Occipital lobe (tissue), 2 donors: ENCODE results near the gene PASK. TPM values are rescaled to one million over a fixed set of nuclear protein-coding genes. Genes with fewer than 3 reads are reported as not detected.
A peak's percentile ranks its signal among the peaks of the same experiment; 100 is the strongest.
"Not testable (repeated sequence)": the region's sequence is repeated elsewhere in the genome, so short reads cannot be mapped to it uniquely, and the experiment has no call there.

Source experiments
- DNase-seq: peaks from one replicate; lab custom pipeline; 2025; lab: John Stamatoyannopoulos, UW
- total RNA-seq: library from RNA; depleted of rRNA; stranded (reverse); fragments of >200 nt; gene quantifications from one replicate; pipeline ENCODE4 v1.2.3, GENCODE V29; 2014

Gene PASK
- total RNA-seq, 1 donor from 2014 or later = 11.9 TPM

GRCh38 chr2:241107031-241107783 lies 42.1 kb downstream of the PASK start:
- DNase-seq = no peak

DNA sequence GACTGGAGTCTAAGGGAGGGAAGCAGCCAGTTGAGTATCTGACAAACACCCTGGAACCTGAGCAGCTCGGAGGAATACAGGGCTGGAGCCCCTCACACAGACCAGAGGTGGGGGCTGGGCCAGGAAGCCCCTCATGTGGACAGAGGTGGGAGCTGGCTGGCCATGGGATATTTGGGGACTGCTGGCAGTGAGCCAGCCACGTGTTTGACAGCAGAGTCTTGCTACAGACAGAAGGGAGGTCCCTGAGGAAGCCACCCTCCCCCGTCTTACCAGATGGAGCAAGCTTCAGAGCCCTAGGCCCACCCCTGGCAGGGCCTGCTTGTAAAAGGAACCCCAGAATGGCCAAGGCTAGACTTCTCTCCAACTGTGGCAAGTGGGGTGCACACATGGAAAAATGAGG lies 43.6 kb downstream of the PASK start:
- DNase-seq = no peak

DNA sequence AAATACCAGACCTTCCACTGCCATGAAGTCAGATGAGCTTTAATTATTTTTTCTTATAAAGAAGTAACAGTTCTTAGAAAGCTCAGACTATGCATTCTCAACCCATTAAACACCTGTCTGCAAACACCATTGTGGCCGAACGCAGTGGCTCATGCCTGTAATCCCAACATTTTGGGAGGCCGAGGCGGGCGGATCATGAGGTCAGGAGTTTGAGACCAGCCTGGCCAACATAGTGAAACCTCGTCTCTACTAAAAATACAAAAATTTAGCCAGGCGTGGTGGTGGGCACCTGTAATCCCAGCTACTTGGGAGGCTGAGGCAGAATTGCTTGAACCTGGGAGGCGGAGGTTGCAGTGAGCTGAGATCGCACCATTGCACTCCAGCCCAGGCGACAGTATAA lies 44.7 kb downstream of the PASK start:
- DNase-seq = not testable (repeated sequence)

GRCh38 chr2:241103176-241103595 lies 46.1 kb downstream of the PASK start:
- DNase-seq = no peak

- peak; percentile 79 for DNase-seq
Observed at GRCh38 chr2:241102239-241102803, 47.0 kb downstream of the PASK start, which contains the start of gene MTERF4. TSS of gene MTERF4 (minus strand) at chr2:241102287. CDS start at chr2:241102273, 14 bp downstream.

- DNase-seq = no peak
Observed at GRCh38 chr2:241099246-241099645, 50.0 kb downstream of the PASK start.

DNA sequence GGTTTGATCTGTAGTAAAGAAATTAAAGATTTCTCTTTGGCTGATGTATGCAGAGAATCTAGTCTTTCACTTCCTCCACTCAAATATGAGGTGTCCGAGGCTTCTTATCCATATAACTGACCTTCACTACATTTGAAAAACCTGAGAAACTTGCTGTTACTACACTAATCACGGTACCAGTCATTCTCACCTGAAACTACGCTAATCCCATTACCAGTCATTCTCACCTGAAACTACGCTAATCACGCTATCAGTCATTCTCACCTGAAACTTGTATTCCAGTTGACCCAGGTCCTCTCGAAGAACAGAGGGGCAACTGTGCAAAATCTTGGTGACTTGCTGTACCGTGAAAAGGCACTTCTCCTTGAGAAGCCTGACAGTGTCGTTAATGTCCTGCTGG lies 52.3 kb downstream of the PASK start:
- no peak for DNase-seq

GRCh38 chr2:241095594-241096290 lies 53.5 kb downstream of the PASK start:
- DNase-seq = no peak

DNA sequence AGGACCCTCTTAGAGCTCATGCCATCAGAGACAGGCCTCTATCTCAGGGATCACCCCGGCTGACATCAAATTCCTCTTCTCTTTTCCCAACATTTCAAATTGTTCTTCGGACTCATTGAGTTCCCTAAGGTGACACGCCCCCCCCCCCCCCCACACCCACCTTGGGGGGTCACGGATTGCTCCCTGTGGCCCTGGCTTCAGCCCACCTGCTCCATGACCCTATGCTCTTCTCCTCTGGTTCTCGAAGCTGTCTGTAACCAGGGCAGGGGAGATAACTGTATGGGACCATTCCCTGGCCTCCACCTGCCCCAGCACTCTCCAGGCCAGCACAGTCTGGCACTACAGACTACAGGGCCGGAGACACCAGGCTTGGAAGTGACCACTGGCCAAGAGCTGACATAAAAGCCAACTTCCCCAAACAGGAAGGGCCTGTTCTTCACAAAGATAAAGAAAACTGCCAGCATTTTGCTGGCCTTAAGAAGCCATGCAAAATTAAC lies 54.3 kb downstream of the PASK start:
- DNase-seq = no peak

DNA sequence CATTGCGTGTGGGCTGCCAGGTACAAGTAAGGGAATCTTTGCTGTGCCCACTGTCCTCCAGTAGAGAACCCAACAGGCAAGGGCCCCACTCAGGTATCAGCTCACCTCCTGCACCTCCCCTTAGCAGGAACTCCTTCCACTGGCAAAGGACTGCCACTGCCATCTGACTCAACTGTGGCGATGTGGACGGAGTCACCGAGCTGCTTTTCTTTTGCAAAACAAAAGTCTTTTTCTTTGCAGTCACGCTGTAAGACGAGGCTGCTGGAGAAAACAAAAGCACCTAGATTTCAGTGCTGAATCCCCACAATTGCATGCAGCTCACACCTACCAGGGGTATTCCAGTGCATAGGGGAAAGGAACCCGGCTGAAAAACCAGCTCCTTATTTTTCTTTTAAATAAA lies 55.1 kb downstream of the PASK start:
- no peak for DNase-seq

DNA sequence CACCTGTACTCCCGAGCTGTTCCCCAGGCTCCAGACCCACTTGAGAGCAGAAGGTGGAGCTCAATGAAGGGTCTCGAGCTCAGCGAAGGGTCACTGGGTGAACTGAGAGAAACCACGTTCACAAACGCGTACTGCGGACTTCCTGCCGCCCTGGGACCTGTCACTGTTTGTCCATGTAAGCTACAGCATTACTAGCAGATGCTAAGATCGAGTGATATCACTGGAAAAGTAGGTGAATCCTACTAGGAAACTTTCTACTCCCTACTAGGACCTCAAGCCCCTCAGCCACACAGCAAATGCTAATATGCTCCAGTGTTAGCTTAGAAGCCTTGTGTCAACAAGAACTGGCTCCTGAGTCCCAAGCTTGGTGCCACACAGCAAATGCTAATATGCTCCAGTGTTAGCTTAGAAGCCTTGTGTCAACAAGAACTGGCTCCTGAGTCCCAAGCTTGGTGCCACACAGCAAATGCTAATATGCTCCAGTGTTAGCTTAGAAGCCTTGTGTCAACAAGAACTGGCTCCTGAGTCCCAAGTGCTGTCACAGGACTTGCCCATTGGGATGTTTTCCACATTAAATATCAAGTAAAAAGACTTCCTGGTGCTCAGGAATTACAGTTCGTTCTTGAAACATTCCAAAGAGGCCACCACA lies 56.0 kb downstream of the PASK start:
- DNase-seq = not testable (repeated sequence)

DNA sequence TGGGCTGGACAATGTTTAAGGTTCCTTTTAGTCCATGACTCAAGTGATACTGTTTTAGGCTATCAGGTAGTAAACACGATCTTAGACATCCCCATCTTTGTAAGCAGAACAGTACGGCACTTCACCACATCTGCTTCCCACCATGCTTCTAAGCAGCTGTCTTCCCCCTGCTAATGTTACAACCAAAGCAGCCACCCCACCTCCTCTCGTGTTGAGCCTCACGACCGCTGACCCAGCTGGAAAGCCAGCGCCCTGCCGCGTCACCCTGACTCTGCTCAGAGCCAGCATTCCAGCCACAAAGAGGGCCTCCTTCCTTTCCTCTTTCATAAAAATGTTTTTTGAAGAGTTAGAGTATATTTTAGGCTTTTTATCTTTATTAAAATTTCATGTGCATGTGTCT lies 56.6 kb downstream of the PASK start:
- DNase-seq = no peak

- DNase-seq = no peak
Observed at GRCh38 chr2:241091734-241092445, 57.4 kb downstream of the PASK start.

DNA sequence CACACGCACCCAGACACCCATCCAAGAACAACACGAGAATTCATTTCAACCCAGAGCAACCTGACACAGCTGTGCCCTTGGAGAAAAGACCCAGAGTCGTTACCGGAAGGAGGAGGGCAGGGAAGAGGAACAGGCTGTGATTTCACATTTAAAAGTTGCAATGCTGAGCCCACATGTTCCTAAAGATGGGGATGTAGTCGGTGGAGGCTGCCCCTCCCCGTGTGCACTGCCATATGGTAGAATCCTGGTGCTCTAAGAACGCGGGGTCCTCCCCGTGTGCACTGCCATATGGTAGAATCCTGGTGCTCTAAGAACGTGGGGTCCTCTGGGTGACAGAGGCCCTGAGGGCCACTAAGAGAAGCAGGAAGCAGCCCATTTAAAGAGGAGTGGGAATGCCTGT lies 58.1 kb downstream of the PASK start:
- no peak for DNase-seq

GRCh38 chr2:241088791-241089732 lies 60.2 kb downstream of the PASK start:
- no peak for DNase-seq

GRCh38 chr2:241088376-241088775 lies 60.9 kb downstream of the PASK start:
- DNase-seq = no peak

DNA sequence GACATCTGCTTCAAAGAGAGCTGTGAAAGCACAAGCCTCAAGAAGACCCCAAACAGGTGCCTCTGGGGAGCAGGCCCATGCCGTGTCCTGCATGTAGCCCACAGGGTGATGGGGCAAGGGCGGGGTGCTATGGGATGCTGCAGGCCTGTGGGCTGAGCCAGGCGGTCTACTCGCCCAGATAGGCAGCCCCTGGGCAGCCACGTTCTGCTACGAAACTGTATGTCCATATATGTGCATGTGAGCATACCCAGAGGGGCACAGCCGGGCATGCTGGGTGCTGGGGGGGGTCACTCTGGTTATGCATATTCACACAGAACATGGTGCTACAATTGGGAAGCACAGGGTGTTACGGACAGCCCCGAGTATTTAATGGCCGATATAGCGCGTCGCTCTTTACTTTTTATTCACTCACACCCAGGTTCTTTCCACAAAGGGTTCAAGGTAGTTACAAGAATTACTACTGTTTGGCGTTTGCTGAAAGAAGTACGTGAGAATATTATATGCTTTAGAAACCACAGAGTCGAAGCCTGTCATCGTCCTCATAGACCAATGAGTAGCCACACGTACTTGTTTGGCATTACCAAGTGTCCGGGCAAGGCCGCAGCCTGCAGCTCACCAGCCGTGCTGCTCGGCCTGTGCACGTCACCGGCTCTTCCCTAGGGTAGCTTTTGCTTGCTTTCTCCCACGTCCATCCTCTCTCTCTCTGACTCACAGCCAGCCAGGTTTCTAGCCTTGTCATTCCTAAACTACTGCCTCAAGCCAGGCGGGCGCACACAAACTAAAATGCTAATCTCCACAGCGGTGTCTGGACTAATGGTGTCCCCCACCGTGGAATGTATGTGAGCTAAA lies 61.6 kb downstream of the PASK start:
- no peak for DNase-seq

- DNase-seq = no peak
Observed at GRCh38 chr2:241084856-241085444, 64.3 kb downstream of the PASK start.

GRCh38 chr2:241083091-241083415 lies 66.2 kb downstream of the PASK start:
- no peak for DNase-seq
